NB4 (cell line): ENCODE measurements around the gene SPSB3.

Source experiments
- DNase-seq: peaks from one replicate; pipeline ENCODE4 v3.0.0; 2010; ENCODE audit warnings: low read depth
- H3K4me3 ChIP-seq: one replicate; pipeline ENCODE4 v1.5.1; 2011; ENCODE audit warnings: mild to moderate bottlenecking, low read depth, low read length, moderate library complexity
- CTCF ChIP-seq: IDR thresholded peaks from one replicate; pipeline ENCODE4 v1.5.1; 2012; ENCODE audit warnings: low read depth, low read length
- MYC ChIP-seq: IDR thresholded peaks from 2 replicates; pipeline ENCODE4 v1.6.1; 2011; ENCODE audit warnings: low read depth, low read length
- POLR2A ChIP-seq: IDR thresholded peaks from 2 replicates; pipeline ENCODE4 v1.6.1; 2011; ENCODE audit warnings: mild to moderate bottlenecking; ENCODE audit not compliant: insufficient read length; ENCODE audit errors: extremely low read depth
- TF ChIP-seq, protein P1 (sequence below): IDR thresholded peaks from 2 replicates; pipeline ENCODE4 v1.6.1; 2011; ENCODE audit warnings: low read depth, low read length

The SPSB3 gene

DNA sequence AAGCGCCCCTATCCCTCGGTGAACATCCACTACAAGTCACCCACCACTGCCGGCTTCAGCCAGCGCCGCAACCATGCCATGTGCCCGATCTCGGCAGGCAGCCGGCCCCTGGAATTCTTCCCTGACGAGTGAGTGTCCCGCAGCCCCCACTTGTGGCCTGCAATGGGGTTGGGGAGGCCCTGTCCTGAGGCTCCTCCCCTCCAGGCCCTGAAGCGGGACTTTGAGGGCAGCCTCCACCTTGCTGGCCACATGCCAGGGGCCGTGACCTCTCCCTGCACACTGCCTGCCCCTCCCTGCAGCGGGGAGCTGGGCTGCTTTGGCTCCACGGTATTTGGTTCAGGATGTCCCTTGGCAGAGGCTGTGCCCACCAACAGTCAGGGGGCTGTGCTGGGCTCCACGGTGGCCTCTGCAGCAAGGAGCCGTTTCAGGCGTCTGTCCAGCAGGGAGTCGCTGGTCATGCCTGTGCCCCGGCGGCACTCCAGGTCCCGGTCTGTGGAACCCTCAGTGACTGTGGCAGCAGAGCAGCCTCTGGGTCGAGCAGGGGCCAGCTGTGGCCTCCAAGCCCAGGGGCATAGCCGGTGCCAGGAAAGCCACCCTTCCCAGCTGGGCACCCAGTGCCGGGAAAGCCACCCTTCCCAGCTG is 19.4 kb downstream of the SPSB3 start:
- H3K4me3 ChIP-seq, result no peak overlapping the region
- no peak for DNase-seq
- TF ChIP-seq CTCF (no peak), MYC (no peak), POLR2A (no peak)
- TF ChIP-seq, protein P1, sequence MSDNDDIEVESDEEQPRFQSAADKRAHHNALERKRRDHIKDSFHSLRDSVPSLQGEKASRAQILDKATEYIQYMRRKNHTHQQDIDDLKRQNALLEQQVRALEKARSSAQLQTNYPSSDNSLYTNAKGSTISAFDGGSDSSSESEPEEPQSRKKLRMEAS, result no peak

DNA sequence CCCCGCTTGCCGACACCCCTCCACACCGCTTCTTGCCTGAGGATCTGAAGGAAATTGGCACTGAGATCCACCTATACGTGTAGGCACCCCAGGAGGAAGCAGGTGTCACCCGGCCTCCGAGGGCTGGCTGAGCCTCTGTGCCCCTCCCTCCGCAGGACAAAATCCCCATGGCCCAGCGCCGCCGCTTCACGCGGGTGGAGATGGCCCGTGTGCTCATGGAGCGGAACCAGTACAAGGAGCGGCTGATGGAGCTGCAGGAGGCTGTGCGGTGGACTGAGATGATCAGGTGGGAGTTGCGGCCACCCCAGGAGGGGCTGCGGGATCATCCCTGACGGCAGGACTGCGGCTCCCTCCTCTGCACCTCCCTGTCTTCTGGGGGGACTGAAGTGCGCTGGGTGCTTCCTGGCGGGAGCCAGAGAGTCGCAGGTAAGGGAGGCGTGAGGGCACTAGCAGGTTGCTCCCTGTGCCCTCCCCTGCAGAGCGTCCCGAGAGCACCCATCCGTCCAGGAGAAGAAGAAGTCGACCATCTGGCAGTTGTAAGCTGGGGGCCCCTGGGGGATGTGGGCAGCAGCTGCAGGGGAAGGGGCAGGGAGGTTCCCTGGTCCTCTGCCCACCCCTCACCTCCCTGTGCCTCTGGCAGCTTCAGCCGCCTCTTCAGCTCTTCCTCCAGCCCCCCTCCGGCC is 20.0 kb downstream of the SPSB3 start:
- H3K4me3 ChIP-seq, result no peak overlapping the region
- TF ChIP-seq POLR2A (no peak), MYC (no peak), CTCF (no peak)
- TF ChIP-seq, protein P1, result no peak

DNA sequence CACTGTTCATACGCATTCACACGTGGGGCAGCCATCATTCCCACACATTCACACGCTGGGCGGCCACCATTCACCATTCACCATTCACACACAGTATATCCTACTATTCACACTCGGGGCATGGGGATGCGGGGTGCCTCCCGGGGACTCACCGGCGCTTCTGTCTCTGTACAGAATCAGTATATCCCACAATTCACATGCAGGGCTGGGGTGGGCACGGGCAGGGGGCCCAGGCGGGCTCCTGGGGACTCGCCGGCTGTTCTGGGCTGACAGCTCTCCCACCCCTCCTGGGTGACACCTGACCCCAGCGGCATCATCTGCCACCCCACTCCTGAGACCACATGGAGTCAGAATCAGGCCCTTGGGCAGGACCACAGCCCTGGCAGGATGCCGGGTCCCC is 20.6 kb downstream of the SPSB3 start:
- TF ChIP-seq POLR2A (no peak), MYC (no peak), CTCF (no peak)
- TF ChIP-seq, protein P1, result no peak
- no peak overlapping the region for H3K4me3 ChIP-seq
- DNase-seq, result no peak

More for the DNA sequence above, 20.0 kb downstream of the SPSB3 start:
- no peak for DNase-seq

DNA sequence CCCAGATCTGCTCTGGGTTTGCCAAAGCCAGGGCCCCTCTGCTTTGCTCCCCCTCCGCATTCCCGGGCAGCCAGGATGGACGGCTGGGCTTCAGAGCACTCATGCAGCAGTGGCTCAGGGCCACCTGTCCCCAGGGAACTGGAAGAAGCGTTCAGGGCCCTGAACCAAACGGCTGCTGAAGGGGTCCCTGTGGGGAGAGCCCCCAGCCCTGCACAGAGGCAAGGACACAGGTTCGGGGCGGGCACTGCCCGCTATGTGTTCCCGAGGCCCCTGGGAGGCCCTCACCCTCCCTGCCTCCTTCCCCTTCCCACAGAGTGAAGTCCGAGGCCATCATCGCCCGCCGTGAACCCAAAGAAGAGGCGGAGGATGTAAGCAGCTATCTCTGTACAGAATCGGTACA is 21.5 kb downstream of the SPSB3 start:
- no peak overlapping the region for H3K4me3 ChIP-seq
- TF ChIP-seq, protein P1, result no peak
- no peak for TF ChIP-seq MYC
- TF ChIP-seq CTCF, result no peak
- TF ChIP-seq POLR2A, result no peak
- no peak for DNase-seq

DNA sequence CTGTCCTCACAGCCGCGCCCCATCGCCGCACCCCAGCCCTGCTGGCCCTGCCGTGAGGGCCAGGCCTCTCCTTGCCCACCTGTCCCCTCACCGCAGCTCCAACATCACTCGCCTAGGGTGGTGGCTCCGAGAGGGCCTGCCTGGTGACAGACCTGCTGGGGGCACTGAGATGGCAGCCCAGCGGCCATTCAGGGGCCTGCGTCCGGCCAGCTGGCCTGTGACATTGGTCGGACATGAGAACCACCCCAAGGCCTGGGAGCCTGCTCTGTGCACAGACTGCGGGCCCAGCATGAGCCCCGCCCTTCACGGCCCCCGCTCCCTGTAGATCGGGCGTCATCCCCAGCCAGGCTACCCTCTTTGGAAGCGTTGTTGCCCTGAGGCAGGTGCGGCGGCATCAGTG is 22.9 kb downstream of the SPSB3 start:
- no peak for DNase-seq
- no peak overlapping the region for H3K4me3 ChIP-seq
- TF ChIP-seq POLR2A, result no peak
- no peak for TF ChIP-seq MYC
- TF ChIP-seq CTCF, result no peak
- TF ChIP-seq, protein P1, result no peak
